Hepatocyte (in vitro differentiated cells): ENCODE results near the gene AK3. TPM values are rescaled to one million over a fixed set of nuclear protein-coding genes. Genes with fewer than 3 reads are reported as not detected.

Experiments
- DNase-seq: peaks from one replicate; pipeline ENCODE4 v3.0.0-alpha.2; 2016; ENCODE audit warnings: low spot score
- H2AFZ ChIP-seq: fragments of 200-600 bp; sonication (generic); 2 replicates; pipeline ENCODE4 v1.6.0; 2016; ENCODE audit warnings: antibody characterized with exemption, mild to moderate bottlenecking
- H3K27ac ChIP-seq: fragments of 200-600 bp; sonication (generic); 2 replicates; pipeline ENCODE4 v1.5.1; 2016; ENCODE audit warnings: mild to moderate bottlenecking
- H3K27me3 ChIP-seq: fragments of 200-600 bp; sonication (generic); 2 replicates; pipeline ENCODE4 v1.6.1; 2016
- H3K36me3 ChIP-seq: fragments of 200-600 bp; sonication (generic); replicated peaks from 2 replicates; pipeline ENCODE4 v1.5.1; 2016; ENCODE audit warnings: low read depth; ENCODE audit not compliant: insufficient read depth
- H3K4me1 ChIP-seq: fragments of 200-600 bp; sonication (generic); 2 replicates; pipeline ENCODE4 v1.5.1; 2016; ENCODE audit warnings: mild to moderate bottlenecking, moderate library complexity; ENCODE audit not compliant: insufficient read depth
- H3K4me2 ChIP-seq: fragments of 200-600 bp; sonication (generic); 2 replicates; pipeline ENCODE4 v1.6.0; 2016
- H3K4me3 ChIP-seq: fragments of 200-600 bp; sonication (generic); 2 replicates; pipeline ENCODE4 v1.5.1; 2016; ENCODE audit warnings: mild to moderate bottlenecking
- H3K79me2 ChIP-seq: fragments of 200-600 bp; sonication (generic); 2 replicates; pipeline ENCODE4 v1.6.0; 2017; ENCODE audit warnings: mild to moderate bottlenecking
- H3K9me2 ChIP-seq: fragments of 200-600 bp; sonication (generic); replicated peaks from 2 replicates; pipeline ENCODE4 v1.6.0; 2017; ENCODE audit warnings: mild to moderate bottlenecking; ENCODE audit not compliant: insufficient read depth
- H3K9me3 ChIP-seq: fragments of 200-600 bp; sonication (generic); 2 replicates; pipeline ENCODE4 v1.5.1; 2016; ENCODE audit warnings: low read depth, mild to moderate bottlenecking
- H4K20me1 ChIP-seq: fragments of 200-600 bp; sonication (generic); 2 replicates; pipeline ENCODE4 v1.6.0; 2016; ENCODE audit warnings: mild to moderate bottlenecking; ENCODE audit not compliant: insufficient read depth, poor library complexity, severe bottlenecking
- EZH2 ChIP-seq: fragments of 200-600 bp; sonication (generic); IDR thresholded peaks from 2 replicates; pipeline ENCODE4 v1.6.1; 2016; ENCODE audit warnings: antibody characterized with exemption, mild to moderate bottlenecking, borderline replicate concordance
- EZH2phosphoT487 ChIP-seq: fragments of 200-600 bp; sonication (generic); IDR thresholded peaks from one replicate; pipeline ENCODE4 v1.6.1; 2018; ENCODE audit warnings: antibody characterized with exemption, mild to moderate bottlenecking, low read depth, moderate library complexity; ENCODE audit not compliant: unreplicated experiment, severe bottlenecking
- WGBS: methylation state at CpG from one replicate; pipeline ENCODE4 v1.1.6; 2016; ENCODE audit warnings: low lambda C conversion rate; ENCODE audit errors: missing lambda C conversion rate; 5-methylcytosine and 5-hydroxymethylcytosine counted together
- polyA plus RNA-seq: library from polyadenylated mRNA; unstranded; fragments of >200 nt; fragmentation: Nextera tagmentation; extraction: Ambion mirVana; gene quantifications from 2 replicates; pipeline ENCODE4 v1.2.1, GENCODE V29; 2016
- total RNA-seq: library from RNA; depleted of rRNA; stranded (reverse); fragments of >200 nt; gene quantifications from 2 replicates; pipeline ENCODE4 v1.2.3, GENCODE V29; 2014
- TF ChIP-seq, protein P1 (sequence below): fragments of 200-600 bp; sonication (generic); IDR thresholded peaks from 2 replicates; pipeline ENCODE4 v1.5.1; 2016; ENCODE audit warnings: antibody characterized with exemption, mild to moderate bottlenecking; ENCODE audit not compliant: poor library complexity

The AK3 gene
- total and polyA plus RNA-seq, 2 experiments from 2014 or later = 102 to 141 TPM

DNA sequence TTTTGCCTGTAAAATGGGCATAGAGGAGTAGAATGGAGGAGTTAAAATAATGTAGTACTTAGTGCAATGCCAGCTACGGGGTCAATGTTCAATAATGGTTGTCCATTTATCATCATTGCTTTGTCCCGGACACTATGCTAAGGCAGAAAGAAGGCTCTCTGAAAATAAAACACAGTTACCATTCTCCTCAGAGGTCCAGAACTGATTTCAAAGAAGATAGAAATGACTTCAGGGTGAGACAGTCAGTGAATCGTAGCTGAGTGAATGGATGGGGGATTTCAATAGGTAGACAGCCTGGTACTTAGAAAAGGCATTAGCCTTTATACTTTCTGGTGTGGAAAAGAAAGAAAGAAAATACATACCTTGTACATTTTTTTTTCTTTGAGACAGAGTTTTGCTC lies 1.2 kb upstream of the AK3 start:
- Histone ChIP-seq H3K4me2 (peak overlapping the region; percentile 82), H4K20me1 (peaks cover 16% of the 10 kb centered on the region), H3K4me3 (no peak overlapping the region), H3K4me1 (peaks cover 22% of the 10 kb centered on the region), H2AFZ (peak overlapping the region; percentile 71), H3K27ac (peak overlapping the region; percentile 99), H3K9me2 (no peaks in the 10 kb centered on the region), H3K27me3 (no peaks in the 10 kb centered on the region), H3K9me3 (no peaks in the 10 kb centered on the region), H3K79me2 (peaks cover 29% of the 10 kb centered on the region), H3K36me3 (no peaks in the 10 kb centered on the region)
- 57% methylated on average over 3 of the region's 3 CpGs for WGBS
- no peak for DNase-seq
- TF ChIP-seq, protein P1, sequence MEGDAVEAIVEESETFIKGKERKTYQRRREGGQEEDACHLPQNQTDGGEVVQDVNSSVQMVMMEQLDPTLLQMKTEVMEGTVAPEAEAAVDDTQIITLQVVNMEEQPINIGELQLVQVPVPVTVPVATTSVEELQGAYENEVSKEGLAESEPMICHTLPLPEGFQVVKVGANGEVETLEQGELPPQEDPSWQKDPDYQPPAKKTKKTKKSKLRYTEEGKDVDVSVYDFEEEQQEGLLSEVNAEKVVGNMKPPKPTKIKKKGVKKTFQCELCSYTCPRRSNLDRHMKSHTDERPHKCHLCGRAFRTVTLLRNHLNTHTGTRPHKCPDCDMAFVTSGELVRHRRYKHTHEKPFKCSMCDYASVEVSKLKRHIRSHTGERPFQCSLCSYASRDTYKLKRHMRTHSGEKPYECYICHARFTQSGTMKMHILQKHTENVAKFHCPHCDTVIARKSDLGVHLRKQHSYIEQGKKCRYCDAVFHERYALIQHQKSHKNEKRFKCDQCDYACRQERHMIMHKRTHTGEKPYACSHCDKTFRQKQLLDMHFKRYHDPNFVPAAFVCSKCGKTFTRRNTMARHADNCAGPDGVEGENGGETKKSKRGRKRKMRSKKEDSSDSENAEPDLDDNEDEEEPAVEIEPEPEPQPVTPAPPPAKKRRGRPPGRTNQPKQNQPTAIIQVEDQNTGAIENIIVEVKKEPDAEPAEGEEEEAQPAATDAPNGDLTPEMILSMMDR = no peak
- TF ChIP-seq EZH2phosphoT487 (no peak), EZH2 (no peak)

DNA sequence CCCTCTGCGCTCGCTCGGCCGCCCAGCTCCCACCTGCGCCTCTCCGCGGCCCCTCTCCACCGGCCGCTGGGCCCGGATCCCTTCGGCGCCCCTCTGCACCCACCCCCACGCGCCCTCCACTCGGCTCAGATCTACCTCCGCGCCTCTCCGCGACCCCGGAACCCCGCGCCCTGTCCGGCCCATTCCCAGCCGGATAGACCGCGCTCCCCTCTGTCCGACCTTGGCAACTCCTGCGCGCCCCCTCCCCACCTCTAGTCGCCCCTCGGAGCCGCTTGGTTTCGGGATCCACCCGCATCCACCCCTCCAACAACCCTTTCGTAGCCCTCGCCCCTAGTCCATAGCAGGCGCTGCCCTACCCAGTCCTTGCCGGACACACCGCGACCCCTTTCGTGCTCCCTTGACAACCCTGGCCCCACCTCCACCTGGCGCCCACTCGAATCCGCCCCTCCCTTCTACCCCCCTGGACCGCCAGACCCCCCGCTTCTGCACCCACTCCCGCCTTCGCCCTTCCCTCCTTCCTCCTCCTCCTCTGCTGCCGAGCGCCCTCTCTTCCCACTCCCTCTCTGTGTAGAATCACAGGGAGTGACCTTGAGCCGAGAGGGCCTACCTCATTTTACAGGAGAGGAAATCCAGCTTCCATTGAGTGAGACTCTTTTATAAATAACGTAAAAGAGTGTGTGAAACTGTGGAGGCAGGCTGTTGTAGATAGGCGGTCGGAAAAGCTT lies 525 bp upstream of the AK3 start:
- TF ChIP-seq EZH2 = no peak
- TF ChIP-seq, protein P1 = no peak
- no peak for TF ChIP-seq EZH2phosphoT487
- Histone ChIP-seq H2AFZ (peak overlapping the region; percentile 71), H3K36me3 (no peaks in the 10 kb centered on the region), H3K27ac (peak overlapping the region; percentile 99), H3K9me3 (no peaks in the 10 kb centered on the region), H4K20me1 (peaks cover 23% of the 10 kb centered on the region), H3K4me1 (peaks cover 22% of the 10 kb centered on the region), H3K4me3 (peak overlapping the region; percentile 46), H3K27me3 (no peaks in the 10 kb centered on the region), H3K9me2 (no peaks in the 10 kb centered on the region), H3K79me2 (peaks cover 36% of the 10 kb centered on the region), H3K4me2 (peak overlapping the region; percentile 82)
- 10% methylated on average over 8 of the region's 54 CpGs for WGBS
- peak; percentile 51 for DNase-seq

- Histone ChIP-seq H3K9me3 (no peaks in the 10 kb centered on the region), H3K4me2 (peak overlapping the region; percentile 82), H2AFZ (peak overlapping the region; percentile 71), H3K36me3 (no peaks in the 10 kb centered on the region), H3K4me3 (peak overlapping the region; percentile 46), H3K79me2 (peaks cover 48% of the 10 kb centered on the region), H4K20me1 (peaks cover 32% of the 10 kb centered on the region), H3K27ac (peak overlapping the region; percentile 99), H3K27me3 (no peaks in the 10 kb centered on the region), H3K9me2 (no peaks in the 10 kb centered on the region), H3K4me1 (peaks cover 22% of the 10 kb centered on the region)
- 0% methylated on average over 4 of the region's 4 CpGs for WGBS
- DNase-seq = no peak
- TF ChIP-seq EZH2 = no peak
- TF ChIP-seq EZH2phosphoT487 = no peak
- TF ChIP-seq, protein P1 = no peak
These were observed 689 bp downstream of the AK3 start for GRCh38 chr9:4740388-4740637.
